ENCODE data around the gene HES6. TPM values are rescaled to one million over a fixed set of nuclear protein-coding genes. Genes with fewer than 3 reads are reported as not detected.

Gene HES6
- total RNA-seq, 2 experiments from 2014 or later: 13.1 to 13.8 TPM

DNA sequence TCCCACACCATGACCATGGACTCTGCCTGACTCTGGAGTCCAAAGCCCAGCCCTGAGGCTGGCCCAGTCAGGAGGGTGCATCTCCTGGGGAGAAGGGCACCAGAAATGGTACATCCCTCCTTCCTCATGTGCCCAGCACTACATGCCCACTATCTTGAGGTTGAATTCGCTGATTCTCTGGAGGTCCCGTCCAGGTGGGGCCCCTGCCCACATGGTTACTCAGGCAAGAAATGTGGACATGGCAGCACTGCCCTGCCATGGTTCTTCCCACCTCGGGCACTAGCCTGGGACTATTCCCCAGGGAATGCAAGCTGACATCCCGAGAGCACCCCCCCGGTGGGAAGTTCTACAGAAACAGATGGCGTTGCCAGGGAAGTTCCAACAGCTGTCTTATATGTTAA lies 15.3 kb upstream of the HES6 start:
- BruUV-seq (replicated peaks): no TSS peak
- POLR2A ChIA-PET: no interaction called here
- CTCF ChIA-PET (ENCODE audit: unreplicated experiment): no interaction called here

DNA sequence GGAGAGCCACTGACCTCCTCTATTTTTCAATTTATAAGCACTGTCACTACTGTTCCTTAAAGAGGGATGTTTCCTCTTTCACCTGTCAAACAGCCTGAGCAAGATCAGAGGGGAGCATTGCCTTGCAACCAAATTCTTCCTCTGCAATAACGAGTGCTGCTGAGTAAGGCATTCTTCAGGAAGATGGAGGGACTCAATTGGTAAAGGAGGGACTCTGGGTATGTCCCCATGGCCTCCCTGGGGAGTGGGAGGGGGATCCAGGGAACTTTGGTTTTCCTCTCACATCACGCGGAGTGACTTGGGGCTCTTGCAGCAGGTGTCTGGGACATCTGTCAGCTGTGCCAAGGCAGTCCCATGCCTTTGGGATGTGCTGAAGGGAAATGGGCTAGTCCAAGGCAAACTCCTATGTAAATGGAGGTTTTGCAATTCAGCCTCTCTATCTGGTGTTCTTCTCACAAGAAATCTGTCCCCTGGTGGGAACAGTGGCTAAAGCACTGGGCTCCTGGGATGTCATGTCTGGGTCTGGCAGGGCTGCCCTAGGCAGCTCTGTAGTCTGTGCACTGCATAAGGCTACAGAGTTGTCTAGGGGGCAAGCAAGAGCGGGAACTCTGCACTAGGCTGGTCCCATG lies 14.4 kb upstream of the HES6 start:
- no peak for TF ChIP-seq EZH2phosphoT487 (IDR thresholded peaks at IDR 0.05; ENCODE audit: borderline replicate concordance, low read depth, low read length)
- TF ChIP-seq, protein P1, sequence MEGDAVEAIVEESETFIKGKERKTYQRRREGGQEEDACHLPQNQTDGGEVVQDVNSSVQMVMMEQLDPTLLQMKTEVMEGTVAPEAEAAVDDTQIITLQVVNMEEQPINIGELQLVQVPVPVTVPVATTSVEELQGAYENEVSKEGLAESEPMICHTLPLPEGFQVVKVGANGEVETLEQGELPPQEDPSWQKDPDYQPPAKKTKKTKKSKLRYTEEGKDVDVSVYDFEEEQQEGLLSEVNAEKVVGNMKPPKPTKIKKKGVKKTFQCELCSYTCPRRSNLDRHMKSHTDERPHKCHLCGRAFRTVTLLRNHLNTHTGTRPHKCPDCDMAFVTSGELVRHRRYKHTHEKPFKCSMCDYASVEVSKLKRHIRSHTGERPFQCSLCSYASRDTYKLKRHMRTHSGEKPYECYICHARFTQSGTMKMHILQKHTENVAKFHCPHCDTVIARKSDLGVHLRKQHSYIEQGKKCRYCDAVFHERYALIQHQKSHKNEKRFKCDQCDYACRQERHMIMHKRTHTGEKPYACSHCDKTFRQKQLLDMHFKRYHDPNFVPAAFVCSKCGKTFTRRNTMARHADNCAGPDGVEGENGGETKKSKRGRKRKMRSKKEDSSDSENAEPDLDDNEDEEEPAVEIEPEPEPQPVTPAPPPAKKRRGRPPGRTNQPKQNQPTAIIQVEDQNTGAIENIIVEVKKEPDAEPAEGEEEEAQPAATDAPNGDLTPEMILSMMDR (conservative IDR thresholded peaks at IDR 0.05; ENCODE audit: low read length): no peak
- CTCF ChIA-PET (ENCODE audit: unreplicated experiment): no interaction called here
- H3K9me2 ChIP-seq (ENCODE audit: insufficient read depth, low read length): no peaks in the 10 kb centered on the region

More for the DNA sequence above, 15.3 kb upstream of the HES6 start:
- H3K4me1 ChIP-seq (ENCODE audit: insufficient read depth, low read length, poor library complexity, severe bottlenecking): no peaks in the 10 kb centered on the region
- no peaks in the 10 kb centered on the region for H4K20me1 ChIP-seq (ENCODE audit: insufficient read depth, low read length)
- intact Hi-C loops (cut with micrococcal nuclease; ENCODE audit: unreplicated experiment): no loop called here
- no peak for TF ChIP-seq EZH2phosphoT487 (IDR thresholded peaks at IDR 0.05; ENCODE audit: borderline replicate concordance, low read depth, low read length)
- TF ChIP-seq, protein P1 (conservative IDR thresholded peaks at IDR 0.05; ENCODE audit: low read length): no peak
- no peak overlapping the region for H3K4me3 ChIP-seq (ENCODE audit: low read depth, low read length, poor library complexity, severe bottlenecking)
- no peak overlapping the region for H3K27ac ChIP-seq (ENCODE audit: low read depth, low read length, poor library complexity, severe bottlenecking)
- H2AFZ ChIP-seq (ENCODE audit: low read length): no peak overlapping the region
- H3K4me2 ChIP-seq (ENCODE audit: low read length): no peak overlapping the region
- H3K36me3 ChIP-seq (ENCODE audit: insufficient read depth, low read length): peaks cover 39% of the 10 kb centered on the region
- DNase-seq (ENCODE audit: low spot score): no peak
- no peaks in the 10 kb centered on the region for H3K79me2 ChIP-seq (ENCODE audit: insufficient read depth, low read depth, low read length)
- no peaks in the 10 kb centered on the region for H3K9me3 ChIP-seq (ENCODE audit: low read length)
- H3K9me2 ChIP-seq (ENCODE audit: insufficient read depth, low read length): no peaks in the 10 kb centered on the region

DNA sequence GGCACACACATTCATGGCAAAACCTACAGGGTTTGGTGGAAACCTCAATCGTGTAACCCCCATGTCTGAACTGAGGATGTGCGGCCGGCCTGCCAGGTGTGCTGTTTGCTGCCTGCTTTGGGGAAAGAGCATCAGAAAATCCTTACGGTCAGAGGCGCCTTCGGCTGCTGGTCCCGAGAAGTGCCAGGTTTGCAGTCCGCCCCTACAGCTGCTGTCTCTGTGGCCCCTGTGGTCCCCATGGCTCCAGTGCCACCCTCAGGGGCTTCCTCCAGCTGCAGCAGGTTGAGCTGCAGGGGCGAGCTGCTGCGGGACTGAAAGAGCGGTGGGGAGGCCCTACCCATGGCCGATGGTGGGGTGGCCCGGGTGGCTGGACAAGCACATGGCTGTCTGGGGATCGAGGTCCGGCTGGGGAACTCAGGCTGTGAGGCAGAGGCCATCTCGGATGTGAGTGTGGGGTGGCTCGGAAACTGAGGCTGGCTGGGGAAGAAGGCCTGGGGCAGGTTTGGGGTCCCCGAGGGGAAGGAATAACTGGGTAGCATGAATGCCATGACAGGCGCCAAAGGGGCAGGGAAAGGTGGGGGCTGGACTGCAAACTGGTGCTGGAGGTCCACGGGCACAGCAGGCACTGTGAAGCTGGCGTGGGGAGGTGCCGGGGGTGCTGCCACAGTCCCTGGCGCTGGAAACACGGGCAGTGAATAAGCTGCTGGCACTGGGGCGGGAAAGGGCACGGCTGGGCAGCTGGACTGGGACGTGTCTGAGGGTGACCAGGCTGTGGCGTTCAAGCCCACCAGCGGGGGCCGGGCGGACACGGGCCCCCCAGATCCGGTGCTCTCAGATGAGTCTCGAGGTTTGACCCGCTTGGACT lies 13.2 kb upstream of the HES6 start:
- no peaks in the 10 kb centered on the region for H3K9me3 ChIP-seq (ENCODE audit: low read length)
- no TSS peak for BruUV-seq (replicated peaks)
- H3K9me2 ChIP-seq (ENCODE audit: insufficient read depth, low read length): no peaks in the 10 kb centered on the region
- H2AFZ ChIP-seq (ENCODE audit: low read length): no peak overlapping the region
- peaks cover 29% of the 10 kb centered on the region for H3K36me3 ChIP-seq (ENCODE audit: insufficient read depth, low read length)
- no peak overlapping the region for H3K4me2 ChIP-seq (ENCODE audit: low read length)
- CTCF ChIA-PET (ENCODE audit: unreplicated experiment): no interaction called here
- H3K4me3 ChIP-seq (ENCODE audit: low read depth, low read length, poor library complexity, severe bottlenecking): no peak overlapping the region
- no peak for DNase-seq (ENCODE audit: low spot score)
- intact Hi-C loops (cut with micrococcal nuclease; ENCODE audit: unreplicated experiment): no loop called here
- H3K27ac ChIP-seq (ENCODE audit: low read depth, low read length, poor library complexity, severe bottlenecking): no peak overlapping the region
- no peaks in the 10 kb centered on the region for H3K79me2 ChIP-seq (ENCODE audit: insufficient read depth, low read depth, low read length)
- no peaks in the 10 kb centered on the region for H4K20me1 ChIP-seq (ENCODE audit: insufficient read depth, low read length)
- H3K4me1 ChIP-seq (ENCODE audit: insufficient read depth, low read length, poor library complexity, severe bottlenecking): no peaks in the 10 kb centered on the region
- no peak for TF ChIP-seq EZH2phosphoT487 (IDR thresholded peaks at IDR 0.05; ENCODE audit: borderline replicate concordance, low read depth, low read length)
- TF ChIP-seq, protein P1 (conservative IDR thresholded peaks at IDR 0.05; ENCODE audit: low read length): no peak
- POLR2A ChIA-PET: no interaction called here

More for the DNA sequence above, 14.4 kb upstream of the HES6 start:
- Histone ChIP-seq H3K36me3 (ENCODE audit: insufficient read depth, low read length) (peaks cover 32% of the 10 kb centered on the region), H3K79me2 (ENCODE audit: insufficient read depth, low read depth, low read length) (no peaks in the 10 kb centered on the region), H3K9me3 (ENCODE audit: low read length) (no peaks in the 10 kb centered on the region), H3K4me2 (ENCODE audit: low read length) (no peak overlapping the region), H2AFZ (ENCODE audit: low read length) (no peak overlapping the region), H4K20me1 (ENCODE audit: insufficient read depth, low read length) (no peaks in the 10 kb centered on the region), H3K4me3 (ENCODE audit: low read depth, low read length, poor library complexity, severe bottlenecking) (no peak overlapping the region), H3K27ac (ENCODE audit: low read depth, low read length, poor library complexity, severe bottlenecking) (no peak overlapping the region), H3K4me1 (ENCODE audit: insufficient read depth, low read length, poor library complexity, severe bottlenecking) (no peaks in the 10 kb centered on the region)
- DNase-seq (ENCODE audit: low spot score): no peak
- intact Hi-C loops (cut with micrococcal nuclease; ENCODE audit: unreplicated experiment): no loop called here
- no TSS peak for BruUV-seq (replicated peaks)
- POLR2A ChIA-PET: no interaction called here
